HG03354 (cell line): ENCODE results near the gene PVALB.

Source experiments
- ATAC-seq: cut with Tn5 transposase; IDR thresholded peaks from one replicate; pipeline ENCODE4 v1.9.1; 2021; ENCODE audit warnings: mild to moderate bottlenecking; ENCODE audit not compliant: unreplicated experiment, poor library complexity, severe bottlenecking

The PVALB gene

DNA sequence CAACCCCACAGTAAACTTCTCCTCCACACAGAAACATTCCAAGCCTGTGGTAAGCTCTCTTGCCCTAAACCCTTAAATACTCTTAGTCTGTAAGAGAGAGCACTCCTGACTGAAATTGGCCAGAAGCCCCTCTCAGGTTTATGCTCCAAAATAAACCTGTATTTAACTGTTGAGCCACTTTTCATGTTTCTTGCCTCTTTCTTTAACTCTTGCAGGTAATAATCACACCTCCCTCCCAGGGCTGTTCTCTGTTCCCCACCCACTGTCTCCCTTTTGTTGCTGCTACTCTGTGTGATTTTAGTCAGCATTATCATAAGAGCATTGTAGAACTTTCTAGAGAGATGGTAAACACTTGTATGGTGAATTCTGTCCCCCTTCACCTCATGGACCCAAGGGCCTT, 38.8 kb downstream of the PVALB start:
- no peak for ATAC-seq

DNA sequence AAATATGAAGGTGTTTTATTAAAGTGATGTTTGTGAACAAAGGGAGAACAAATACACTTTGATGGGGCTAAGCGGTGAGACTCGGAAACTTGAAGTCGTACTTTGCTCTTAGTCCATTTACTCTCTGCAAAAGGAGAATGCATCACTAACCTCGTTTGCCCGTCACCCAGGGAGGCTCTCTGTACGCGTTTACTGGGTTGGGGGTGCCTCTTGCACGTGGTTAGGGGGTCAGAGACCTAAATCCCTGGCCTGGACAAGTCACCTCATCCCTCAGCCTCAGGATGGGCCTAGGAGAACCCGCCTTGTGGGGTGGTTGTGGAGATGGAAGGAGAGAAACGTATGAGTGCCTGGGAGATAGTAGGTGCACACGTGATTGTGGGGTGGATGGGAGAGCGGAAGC, 40.1 kb downstream of the PVALB start:
- no peak for ATAC-seq

DNA sequence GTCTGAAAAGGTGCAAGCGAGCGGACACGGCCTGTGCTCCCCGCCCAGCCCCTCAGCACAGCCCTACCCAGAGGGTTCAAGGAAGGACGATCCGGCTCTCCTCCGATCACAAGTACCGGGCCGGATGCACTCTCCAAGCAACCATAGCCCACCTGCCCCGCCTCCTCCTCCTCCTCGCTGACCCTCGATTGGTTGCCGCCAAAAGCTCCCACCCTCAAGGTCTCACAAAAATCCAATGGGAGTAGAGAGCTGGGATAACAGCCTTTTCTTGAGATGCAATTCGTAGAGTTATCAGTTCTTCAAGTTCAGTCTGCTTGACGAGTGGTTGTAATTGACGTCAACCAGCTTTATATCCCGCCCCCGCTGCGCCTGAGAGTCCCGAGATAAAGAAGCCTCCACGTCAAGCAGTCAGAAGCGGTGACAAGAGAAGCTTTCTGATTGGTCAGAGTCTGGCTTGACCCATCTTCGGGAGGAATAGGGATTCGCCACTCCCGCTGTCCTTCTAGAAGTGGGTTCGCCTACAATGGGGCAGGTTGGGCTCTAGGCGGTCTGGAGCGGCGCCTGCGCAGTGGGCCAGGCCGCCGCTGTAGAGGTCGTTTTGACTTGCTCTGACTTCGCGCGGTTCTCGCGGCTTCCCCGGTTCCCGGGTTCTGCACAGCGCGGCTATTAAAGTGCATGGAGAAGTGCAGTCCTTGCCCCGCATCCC, 40.7 kb downstream of the PVALB start, which contains the start of gene IFT27:
TSS of gene IFT27 (minus strand) at position 156 of the 706 bp plus-strand sequence. CDS start 412 bp downstream, outside the sequence.
- ATAC-seq = peak; percentile 88

- peak; percentile 13 for ATAC-seq
Measured at GRCh38 chr22:36775586-36775963, 41.3 kb downstream of the PVALB start.

- no peak for ATAC-seq
Measured at GRCh38 chr22:36773935-36774334, 42.9 kb downstream of the PVALB start.

DNA sequence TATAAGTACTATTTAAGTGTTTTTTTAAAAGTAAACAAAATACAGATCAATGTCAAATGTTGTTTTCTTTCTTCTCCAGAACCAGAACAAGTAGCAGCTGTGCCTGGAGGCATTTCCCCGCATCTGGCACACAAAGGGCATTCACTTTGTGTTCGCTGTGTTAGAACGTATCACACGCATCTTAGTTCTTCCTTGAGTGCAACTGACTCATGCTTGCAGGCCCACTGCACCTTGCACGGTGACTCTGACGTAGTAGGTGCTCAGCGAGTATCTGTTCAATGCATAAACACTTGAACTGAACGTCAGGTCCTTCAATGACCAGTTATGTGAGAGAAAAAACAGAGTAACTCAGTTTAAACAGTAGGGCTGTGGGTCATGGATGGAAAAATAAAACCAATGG, 44.4 kb downstream of the PVALB start:
- ATAC-seq = no peak

DNA sequence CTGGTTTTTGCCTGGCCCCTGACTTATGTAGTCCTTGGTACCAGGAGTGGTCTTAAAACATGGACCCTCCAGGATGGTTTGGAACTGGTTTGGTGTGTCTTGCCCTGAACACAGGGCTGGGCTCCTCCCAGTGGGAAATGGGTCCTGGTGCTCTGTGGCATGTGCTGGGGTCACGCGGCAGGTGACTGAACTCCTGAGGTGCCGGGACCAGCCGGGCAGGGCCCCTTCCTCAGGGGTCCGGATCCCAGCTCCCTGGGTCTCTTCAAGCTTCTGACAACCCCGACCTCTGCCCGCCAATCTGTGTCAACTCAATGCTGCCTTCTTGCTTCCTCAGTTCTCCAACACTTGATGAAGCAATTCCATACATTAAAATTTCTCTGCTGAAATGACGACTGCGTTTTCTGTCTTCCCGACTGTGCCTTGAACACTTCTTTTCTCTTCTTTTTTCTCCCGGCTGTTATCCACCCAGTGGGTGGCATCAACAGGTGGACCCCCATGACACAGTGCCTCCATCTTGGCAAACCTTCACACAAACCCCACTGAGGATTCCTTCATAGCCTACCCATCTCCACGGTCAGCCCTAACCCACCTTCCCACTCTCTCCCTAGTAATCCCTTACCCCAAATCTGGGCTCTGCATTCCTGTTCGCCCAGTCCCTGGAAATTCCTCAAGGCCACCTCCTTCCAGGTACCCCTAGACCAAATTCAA, 45.3 kb downstream of the PVALB start:
- ATAC-seq = no peak

DNA sequence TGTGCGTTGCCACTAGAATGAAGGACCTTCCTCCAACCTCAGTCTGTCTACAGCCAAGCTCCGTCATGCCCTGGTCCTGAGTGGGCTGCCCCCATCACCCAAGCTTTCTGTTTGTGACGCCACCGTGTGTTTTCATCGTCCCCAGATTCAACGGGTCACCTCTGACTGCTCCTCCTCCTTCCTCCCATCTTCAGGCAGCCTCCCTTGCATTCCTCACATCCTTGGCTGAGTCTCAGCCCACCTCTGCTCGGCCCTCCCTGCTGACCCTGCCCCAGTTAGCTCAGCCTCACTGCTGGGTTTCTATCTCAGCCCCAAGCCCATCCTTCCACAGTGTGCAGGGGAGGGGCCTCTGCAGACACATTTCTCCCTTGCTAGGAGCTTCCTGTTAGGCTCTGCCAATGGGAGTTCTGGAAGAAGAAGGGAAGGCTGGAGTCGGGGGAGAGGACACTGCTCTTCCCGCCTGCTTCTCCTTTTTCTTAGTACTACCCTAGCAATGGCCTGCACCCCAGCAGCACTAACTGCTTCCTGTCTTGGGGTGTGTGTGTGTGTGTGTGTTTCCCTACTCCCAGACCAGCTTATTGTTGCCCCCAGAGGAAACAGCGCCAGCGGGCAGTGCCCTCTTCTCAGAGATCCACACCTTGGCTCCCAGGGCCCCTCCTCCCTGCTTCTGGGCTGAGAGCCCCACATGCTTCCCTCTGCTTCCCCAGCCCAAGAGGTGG, 46.2 kb downstream of the PVALB start:
- ATAC-seq = no peak

GRCh38 chr22:36769541-36770512, 47.0 kb downstream of the PVALB start:
- ATAC-seq = no peak

DNA sequence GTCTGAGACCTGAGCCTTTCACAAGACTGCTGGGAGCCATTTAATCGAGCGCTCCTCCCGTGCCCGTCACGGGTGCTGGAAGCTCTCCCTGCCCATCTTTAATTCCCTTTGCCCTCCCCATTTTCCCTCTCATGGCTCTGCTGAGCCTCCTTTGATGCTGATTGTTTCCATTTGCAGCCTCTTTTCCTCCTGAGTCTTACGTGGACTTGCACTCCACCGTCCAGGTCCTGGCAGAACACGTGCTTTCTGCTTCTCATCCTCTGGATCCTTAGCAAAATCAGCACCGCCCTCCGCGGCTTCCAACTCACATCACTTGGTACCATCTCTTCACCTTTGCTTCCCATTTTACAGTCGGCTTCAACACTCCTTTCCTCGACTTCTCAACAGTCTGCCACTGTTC, 48.2 kb downstream of the PVALB start:
- no peak for ATAC-seq

DNA sequence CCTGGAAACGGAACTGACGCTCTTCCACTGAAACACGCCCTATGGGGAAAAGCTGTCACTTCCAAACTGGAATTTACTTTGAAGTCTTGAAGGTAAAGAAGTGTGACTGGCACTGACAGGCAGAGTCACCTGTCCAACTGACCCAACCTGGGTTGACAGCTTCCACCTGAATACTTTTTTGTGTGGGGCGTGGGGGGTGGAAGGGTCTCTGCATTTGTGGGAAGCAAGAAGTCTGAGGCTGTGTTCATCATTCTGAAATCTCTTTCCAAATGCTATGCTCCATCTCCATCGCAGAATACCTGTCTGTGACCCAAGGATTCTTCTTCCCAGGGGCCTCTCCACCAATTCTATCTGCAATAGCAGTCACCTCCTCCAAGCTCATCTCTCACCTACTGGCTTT, 48.7 kb downstream of the PVALB start:
- ATAC-seq = no peak

- ATAC-seq = no peak
Measured at GRCh38 chr22:36767035-36767775, 49.6 kb downstream of the PVALB start.

GRCh38 chr22:36765943-36766450, 50.8 kb downstream of the PVALB start:
- no peak for ATAC-seq

- no peak for ATAC-seq
Measured at GRCh38 chr22:36765131-36765942, 51.5 kb downstream of the PVALB start.

DNA sequence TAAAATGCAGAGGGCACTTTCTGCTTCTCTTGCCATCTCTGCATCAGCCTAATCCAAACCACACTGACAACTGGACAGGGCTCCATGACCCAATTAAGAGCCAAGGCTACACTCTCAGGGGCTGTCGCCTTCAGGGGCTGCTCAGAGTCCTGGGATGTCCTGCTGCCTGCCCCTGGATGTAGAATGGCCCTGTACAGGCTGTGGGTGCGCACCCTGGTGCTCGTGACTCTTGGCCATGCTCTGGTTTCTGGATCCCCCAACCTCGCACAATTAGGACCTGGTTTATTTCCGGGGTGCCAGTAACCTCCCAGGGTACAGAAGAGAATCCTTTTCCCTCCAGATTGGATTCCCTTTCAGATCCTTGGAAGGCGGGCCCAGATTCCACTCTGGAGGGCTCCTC, 52.2 kb downstream of the PVALB start:
- ATAC-seq = no peak

DNA sequence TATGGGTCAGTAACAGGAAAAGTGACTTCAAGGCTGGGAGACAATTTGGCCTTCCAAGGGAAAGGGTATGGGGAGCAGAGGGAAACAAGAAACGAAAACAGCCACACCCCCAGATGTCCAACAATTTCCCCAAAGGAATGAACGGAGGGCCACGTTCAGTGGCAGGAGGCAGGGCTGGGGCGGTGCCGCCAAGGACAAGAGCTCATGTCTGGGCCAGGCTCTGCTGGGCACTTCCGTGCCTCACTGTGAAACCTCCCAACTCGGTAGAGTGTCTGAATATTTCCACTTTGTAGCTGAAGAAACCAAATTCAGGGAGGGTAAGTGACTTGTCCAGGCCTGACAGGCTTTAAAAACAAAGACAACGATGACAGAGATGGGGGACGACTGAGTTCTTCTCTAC, 52.8 kb downstream of the PVALB start:
- no peak for ATAC-seq

DNA sequence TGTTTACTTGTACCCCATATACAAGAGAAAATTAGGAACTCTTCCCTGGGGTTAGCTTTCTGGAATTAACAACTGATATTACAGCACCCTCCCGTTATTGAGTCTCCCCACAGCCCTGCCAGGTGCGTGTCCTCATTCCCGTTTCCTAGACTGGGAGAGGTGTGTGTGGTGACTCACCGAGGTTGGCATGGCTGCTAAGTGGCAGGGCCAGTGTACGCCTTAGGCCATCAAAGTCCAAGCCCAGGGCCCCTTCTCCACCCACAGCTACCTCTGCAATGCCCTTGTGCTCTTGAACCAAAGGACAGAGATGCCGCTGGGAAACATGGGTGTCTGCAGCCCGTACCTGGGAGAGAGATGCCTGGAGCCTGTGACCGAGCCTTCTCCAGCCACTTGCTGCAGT, 53.3 kb downstream of the PVALB start:
- no peak for ATAC-seq

DNA sequence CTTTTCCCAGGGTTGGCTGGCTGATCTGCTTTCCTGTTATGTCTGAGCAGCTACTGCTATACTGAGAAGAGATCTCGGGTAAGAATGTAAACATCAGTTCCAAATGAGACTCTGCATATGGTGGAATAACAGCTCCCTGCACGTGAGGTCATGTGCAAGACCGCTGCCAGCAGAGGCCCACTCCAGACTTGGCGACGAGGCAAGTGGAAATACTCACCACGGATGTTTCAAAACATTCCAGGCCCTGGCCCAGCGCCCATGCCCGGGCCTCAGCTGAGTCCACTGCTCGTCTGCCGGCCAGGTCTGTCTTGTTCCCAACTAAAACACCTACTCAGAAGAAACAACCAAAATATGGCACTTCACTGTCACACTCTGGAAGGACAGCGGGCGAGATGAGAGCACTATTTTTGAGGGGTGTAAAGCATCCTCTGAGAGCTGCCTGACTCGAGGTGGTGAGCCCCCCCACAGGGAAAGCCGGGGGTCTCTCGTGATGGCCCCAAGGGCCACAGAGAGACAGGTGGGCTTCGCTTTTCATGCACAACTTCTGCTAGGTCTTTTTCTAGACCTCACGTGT, 54.1 kb downstream of the PVALB start:
- ATAC-seq = no peak
